Measurements from ENCODE around the gene SVOPL. TPM values are rescaled to one million over a fixed set of nuclear protein-coding genes. Genes with fewer than 3 reads are reported as not detected.
"Not testable (repeated sequence)": the region's sequence is repeated elsewhere in the genome, so short reads cannot be mapped to it uniquely, and the experiment has no call there.

Gene SVOPL
- total RNA-seq, 1 experiment from 2014 or later, result not detected

DNA sequence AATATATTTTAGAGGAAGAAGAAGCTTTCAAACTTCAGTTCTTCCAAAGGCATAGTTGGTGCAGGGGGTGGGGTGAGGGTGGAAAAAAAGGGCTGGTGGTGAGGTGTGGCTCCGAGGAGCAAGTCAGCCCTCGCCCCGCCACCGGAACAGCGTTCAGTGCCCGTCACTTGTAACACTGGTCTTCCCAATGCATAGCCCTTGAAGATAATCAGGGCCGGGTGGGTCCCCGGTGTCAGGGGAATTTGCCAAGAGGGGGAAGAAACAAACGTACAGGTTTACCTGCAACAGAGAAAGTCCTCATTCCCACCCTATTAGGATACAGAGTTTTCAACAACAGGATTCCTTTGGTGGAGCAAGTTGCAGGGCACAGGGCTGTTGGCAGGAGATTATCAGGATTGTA is 1.5 kb downstream of the SVOPL start:
- DNase-seq (ENCODE audit: low spot score), result no peak

DNA sequence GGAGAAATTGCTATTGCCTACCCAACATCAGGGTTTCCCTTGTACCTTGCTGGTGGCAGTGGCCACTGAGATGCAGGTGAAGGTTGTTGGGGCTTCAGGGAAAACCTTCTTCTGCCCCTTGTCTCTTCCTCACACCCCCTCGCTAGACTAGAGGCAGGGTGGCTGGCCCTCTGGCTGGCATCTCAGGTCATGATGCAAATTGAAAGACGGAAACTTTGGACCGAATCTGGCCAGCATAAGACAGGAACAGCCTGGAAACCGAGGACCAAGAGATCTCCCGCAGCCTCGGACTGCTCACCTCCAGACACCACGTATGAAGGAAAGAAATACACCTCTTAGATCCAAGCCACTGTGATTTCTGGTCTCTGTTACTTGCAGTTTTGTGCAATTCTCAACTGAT is 2.9 kb downstream of the SVOPL start:
- DNase-seq (ENCODE audit: low spot score), result no peak

DNA sequence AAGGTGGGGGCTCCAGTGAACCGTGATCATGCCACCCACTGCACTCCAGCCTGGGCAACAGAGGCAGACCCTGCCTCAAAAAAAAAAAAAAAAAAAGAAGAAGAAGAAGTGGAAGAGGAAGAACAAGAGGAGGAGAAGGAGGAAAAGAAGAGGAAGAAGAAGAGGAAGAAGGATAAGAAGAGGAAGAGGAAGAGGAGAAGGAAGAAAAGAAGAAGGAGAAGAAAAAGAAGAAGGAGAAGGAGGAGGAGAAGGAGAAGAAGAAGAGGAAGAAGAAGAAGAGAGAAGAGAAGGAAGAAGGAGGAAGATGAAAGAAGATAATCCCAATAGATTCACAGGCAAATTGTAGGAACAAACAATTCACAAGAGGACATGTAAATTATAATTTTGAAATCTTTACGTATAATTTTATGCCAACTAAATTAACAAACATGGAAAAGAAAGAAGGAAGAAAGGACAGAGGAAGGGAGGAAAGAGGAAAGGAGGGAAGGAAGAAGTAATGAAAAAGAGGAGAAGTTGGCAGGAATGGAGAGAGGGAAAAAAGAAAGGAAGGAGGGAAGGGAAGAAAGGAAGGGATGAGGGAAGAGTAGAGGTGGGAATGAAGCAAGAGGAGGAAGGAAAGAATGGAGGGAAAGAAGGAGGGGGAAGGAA is 3.5 kb downstream of the SVOPL start:
- DNase-seq (ENCODE audit: low spot score), result no peak

DNA sequence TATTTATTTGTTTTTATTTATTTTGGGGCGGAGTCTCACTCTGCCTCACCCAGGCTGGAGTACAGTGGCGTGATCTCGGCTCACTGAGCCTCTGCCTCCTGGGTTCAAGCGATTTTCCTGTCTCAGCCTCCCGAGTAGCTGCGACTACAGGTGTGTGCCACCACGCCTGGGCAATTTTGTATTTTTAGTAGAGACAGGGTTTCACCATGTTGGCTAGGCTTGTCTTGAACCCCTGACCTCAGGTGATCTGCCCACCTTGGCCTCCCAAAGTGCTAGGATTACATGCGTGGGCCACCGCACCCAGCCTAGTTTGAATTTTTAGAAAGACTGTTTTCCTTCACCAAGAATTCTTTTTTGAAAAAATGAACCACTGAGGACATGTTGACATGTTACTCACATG is 5.4 kb downstream of the SVOPL start:
- DNase-seq (ENCODE audit: low spot score), result not testable (repeated sequence)

DNA sequence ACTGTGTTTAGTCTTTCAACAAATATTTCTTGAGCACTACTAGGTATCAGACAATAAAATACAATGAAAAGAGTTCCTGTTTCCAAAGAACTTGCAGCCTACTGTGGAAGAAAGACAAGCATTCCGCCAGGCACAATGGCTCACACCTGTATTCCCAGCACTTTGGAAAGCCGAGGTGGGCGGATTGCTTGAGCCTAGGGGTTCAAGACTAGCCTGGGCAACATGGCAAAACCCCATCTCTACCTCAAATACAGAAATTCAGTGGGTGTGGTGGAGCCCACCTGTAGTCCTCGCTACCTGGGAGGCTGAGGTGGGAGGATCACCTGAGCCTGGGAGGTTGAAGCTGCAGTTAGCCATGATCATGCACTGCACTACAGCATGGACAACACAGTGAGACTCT is 6.1 kb downstream of the SVOPL start:
- no peak for DNase-seq (ENCODE audit: low spot score)

DNA sequence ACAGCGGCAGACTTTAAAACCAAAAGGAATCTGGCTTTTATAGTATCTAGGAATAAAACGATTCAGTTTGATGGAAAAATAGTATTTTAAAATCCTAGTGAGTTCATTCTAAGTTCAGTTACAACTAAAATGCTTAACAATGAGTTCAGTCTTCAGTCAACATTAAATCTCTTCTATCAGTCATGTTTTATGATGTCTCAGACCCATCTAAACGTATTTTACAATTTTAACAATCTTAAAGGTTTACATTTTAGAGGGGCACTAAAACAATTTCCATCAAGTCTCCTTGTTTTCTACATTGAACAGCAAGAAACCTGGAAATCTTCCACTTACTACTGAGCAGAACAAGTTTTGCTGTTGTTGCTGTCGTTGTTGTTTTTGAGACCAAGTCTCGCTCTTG is 10.0 kb downstream of the SVOPL start:
- DNase-seq (ENCODE audit: low spot score), result no peak

DNA sequence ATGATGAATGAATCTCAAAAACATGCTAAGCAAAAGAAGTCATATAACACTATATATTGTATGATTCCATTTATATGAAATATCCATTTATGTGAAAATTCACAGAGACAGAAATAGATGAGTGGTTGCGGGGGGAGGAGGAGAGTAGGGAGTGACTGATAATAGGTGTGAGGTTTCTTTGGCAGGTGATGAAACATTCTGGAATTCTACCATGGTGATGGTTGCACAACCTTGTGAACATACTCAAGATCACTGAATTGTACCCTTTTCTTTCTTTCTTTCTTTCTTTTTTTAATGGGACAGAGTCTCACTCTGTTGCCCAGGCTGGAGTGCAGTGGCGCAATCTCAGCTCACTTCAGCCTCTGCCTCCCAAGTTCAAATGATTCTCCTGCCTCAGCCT is 10.7 kb downstream of the SVOPL start:
- no peak for DNase-seq (ENCODE audit: low spot score)

DNA sequence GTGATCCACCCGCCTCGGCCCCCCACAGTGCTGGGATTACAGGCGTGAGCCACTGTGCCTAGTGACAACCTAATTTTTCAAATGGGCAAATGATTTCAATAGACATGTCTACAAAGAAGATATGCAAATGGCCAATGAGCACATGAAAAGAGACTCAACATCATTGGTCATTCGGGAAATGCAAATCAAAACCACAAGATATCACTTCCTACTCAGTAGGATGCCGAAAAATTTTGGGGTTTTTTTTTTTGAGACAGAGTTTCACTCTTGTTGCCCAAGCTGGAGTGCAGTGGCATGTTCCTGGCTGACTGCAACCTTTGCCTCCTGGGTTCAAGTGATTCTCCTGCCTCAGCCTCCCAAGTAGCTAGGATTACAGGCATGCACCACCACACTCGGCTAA is 13.1 kb downstream of the SVOPL start:
- not testable (repeated sequence) for DNase-seq (ENCODE audit: low spot score)

DNA sequence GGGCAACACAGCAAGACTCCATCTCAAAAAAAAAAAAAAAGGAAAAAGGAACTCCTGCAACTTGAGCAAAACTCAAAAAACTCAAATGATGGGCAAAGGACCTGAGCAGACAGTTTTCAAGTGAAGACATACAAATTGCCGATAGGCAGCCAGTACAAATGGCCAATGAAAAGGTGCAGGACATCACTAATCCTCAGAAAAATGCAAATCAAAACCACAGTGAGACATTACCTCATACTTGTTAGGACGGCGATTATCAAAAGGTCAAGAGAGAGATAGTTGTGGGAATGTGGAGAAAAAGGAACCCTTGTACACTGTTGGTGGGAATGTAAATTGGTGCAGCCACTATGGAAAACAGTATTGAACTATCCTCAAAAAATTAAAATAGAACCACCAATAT is 16.8 kb downstream of the SVOPL start:
- DNase-seq (ENCODE audit: low spot score), result peak; percentile 36

DNA sequence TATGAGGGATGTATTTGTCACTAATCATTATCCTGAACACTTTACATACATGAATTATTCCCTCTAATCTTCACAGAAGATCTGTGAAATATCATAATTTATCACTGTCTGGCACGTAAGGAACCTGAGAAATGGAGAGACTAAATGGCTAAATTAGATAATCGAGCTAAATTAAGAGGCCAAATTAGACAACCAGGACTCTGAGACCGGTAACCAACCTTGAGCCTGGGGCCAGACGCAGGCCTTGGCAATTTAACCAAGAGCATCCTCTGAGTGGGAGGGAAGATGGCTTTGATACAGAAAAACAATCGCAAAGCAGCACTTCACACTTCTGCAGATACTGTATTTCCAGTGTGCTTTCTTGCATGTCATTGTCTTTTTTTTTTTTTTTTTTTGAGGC is 21.4 kb downstream of the SVOPL start:
- DNase-seq (ENCODE audit: low spot score), result no peak

DNA sequence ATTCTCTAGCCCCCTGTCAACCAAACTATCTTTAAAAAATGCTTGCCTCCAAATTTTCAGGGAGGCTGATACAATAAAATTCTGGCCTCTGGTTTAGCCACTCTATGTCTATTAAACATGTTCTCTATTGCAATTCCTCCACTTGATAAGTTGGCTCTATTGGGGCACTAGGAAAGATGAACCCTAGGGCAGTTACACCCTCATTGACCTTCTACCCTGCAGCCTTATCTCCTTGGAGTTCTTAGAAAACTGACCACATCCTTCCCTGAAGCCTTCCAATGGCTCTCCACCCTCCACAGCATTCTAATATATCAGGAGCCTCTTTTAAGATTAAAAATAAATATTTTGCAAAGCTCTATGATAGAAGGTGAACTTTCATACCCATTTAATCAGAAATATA is 30.6 kb downstream of the SVOPL start:
- DNase-seq (ENCODE audit: low spot score), result no peak

DNA sequence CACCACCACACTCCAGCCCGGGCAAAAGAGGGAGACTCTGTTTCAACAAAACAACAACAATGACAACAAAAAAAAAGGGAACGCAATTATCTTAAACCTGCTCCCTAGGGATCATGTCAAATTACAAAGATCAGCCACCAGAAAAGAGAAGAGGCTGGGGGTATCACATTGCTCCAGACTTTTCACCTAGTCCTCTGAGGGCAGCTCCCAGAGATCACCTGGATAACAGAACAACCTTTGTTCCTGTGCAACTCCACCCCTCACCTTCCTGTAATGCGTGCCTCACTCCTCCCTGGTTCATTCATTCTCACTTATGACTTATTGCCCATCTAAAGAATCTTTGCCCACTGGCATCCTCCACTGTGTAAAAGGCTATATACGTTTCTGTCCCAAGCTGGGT is 31.8 kb downstream of the SVOPL start:
- DNase-seq (ENCODE audit: low spot score), result no peak

DNA sequence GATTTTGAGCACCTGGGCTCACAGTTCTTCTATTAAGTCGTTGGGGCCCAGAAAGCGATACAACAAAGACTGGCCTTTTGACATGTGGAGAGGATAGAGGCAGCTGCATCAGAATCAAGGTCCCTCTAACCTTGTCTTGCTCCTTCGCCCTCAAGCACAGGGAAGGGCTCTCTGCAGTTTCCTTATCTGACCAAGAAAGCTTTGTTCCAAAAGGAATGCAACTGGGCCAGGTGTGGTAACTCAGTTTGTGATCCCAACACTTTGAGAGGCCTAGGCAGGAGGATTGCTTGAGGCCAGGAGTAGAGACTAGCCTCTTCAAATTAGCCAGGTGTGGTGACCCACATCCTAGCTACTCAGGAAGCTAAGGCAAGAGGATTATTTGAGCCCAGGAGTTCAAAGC is 32.2 kb downstream of the SVOPL start:
- DNase-seq (ENCODE audit: low spot score), result no peak

DNA sequence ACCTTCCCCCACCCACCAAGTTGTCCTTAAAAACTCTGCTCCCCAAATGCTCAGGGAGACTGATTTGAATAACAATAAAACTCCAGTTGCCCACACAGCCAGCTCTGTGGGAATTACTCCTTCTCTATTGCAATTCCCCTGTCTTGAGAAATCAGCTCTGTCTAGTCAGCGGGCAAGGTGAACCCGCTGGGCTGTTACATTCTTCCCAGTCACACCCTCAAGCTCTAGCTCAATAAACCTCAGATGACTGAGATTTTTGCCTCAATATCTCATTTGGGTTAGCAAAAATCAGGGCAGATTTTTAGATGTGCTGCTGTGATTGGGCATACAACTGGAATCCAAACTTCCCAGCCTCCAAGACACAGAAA is 32.9 kb downstream of the SVOPL start:
- no peak for DNase-seq (ENCODE audit: low spot score)

DNA sequence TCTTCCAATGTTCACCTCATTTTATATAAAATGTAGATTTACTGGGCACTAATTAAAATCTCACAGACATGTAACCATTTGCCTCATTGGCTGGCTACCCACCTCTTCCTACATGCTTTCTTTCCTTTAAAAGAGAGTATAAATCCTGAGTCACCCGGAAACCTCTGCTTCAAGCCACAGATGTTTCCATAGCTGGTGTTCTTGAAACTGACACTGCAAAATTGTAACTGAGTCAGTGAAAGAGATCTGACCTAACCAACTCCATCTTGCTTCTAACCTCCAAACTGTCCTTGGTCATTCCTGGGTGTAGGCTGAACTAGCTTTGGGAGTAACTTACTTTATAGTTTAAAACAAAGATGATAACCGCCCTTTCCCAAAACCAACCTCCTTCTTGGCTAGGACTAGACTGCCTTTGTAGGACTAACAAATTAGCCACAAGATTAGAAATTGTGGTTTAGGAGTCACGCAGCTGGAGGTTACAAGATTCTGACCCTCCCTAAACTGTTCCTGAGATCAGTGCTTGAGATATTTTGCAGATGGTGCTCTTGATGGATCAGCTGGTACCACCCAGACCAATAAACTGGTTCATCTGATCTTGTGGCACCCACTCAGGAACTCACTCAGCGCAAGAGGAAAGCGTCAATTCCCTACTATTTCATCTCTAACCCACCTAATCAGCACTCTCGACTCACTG is 33.5 kb downstream of the SVOPL start:
- DNase-seq (ENCODE audit: low spot score), result no peak

DNA sequence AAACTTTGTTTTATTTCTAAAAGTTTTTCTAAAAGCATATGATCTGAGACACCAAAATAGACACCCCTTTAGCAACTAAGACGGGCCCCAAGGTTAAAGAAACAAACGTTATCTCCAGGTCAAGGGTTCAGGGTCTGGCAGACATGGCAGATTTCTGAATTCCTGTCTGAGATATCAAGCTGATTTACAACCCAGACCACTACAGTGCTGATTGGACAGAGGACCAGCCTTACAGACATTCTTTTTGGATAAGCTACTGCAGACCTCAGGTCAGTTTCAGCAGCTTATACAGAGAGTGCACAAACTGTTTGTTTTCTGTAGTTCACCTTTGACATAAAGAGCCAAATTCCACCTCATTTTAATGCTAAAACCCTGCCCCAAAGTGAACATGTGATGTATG is 34.8 kb downstream of the SVOPL start:
- DNase-seq (ENCODE audit: low spot score), result peak; percentile 21

DNA sequence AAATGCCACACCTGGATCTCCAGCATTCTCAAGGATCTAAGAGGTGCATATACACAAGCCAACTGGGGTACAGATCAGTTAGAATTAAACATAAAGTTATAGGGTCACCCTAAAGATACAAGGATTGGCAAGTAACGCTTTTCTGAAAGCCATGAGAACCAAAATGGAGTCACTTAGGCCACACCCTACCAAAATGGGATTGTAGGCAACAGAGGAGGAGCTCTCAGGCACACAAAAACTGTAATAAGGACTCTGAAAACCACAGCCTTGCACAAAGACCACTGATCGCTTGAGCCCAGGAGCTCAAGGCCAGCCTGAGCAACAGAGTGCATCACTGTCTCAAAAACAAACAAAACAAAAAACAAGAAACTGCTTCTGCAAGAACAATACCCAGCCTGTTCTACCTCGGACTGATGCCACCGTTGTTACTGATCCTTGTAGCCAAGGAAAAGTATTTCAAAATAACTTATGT is 35.5 kb downstream of the SVOPL start:
- DNase-seq (ENCODE audit: low spot score), result no peak

DNA sequence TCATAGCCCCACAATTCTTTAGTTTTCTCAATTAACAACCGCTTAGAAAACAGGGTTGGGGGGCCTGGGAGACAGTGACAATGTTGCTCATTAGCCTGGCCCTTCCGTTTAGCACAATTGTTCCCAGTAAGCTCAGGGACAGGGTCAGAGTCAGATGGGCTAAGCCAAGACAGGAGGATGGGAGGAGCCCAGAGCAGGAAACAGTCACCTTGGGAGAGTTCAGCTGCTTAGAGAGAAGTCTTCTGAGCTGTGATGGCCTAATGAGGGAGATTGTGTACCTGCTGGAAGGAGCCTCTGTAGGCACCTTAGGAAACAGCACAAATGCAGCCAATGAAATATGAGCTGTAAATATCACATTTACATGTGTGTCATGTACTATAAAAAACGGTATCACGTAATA is 35.9 kb downstream of the SVOPL start:
- no peak for DNase-seq (ENCODE audit: low spot score)

DNA sequence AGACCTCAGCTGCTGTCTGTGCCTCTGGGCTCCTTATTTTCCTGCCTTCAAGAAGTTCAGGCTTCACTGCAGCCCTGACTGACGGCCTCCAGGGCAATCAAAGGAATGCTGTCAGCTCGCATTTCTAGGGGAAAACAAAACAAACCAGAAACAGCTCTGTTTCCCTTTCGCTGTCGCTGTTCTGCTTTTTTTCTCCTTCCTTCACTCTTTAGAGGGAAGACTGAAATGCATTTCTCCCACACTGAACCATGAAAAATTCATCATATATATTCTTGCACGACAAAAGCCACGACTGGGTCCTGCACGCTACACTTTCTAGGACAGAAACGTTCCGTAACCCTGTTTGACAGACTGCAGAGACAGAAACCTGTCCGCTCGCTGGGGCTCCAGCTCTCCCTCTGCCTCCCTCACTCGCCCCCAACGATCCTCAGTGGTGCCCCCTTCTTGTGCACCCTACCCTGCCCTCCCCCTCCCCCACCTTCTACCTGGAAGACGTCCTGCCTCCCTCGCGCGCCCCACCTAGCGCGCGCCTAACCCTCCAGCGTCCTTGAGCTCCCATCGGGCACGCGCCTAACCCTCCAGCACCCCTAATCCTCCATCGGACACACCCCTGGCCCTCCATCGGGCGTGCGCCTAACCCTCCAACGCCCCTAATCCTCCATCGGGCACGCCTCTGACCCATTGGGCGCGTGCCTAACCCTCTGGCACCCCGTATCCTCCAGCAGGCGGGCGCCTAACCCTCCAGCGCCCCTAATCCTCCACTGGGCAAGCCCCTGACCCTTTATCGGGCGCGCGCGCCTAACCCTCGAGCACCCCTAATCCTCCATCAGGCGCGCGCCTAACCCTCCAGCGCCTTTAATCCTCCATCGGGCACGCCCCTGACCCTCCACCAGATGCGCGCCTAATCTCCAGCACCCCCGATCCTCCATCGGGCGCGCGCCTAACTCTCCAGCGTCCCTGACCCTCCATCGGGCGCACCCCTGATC is 37.1 kb downstream of the SVOPL start:
- no peak for DNase-seq (ENCODE audit: low spot score)

DNA sequence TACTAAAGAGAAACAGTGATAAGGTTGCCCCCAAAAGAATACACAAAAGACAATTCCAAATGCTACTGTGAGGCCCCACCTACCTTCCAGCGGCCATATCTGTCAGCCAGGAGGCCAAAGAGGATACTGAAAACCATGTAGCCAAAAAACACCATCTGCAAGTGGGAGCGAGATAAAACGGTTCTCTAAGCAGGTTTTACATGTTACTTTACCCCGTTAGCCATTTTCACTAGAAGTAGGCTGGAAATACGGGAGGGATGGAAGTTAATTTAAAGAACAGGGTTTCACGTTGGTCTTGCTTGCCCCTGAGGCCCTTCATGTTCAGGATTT is 38.2 kb downstream of the SVOPL start:
- no peak for DNase-seq (ENCODE audit: low spot score)

DNA sequence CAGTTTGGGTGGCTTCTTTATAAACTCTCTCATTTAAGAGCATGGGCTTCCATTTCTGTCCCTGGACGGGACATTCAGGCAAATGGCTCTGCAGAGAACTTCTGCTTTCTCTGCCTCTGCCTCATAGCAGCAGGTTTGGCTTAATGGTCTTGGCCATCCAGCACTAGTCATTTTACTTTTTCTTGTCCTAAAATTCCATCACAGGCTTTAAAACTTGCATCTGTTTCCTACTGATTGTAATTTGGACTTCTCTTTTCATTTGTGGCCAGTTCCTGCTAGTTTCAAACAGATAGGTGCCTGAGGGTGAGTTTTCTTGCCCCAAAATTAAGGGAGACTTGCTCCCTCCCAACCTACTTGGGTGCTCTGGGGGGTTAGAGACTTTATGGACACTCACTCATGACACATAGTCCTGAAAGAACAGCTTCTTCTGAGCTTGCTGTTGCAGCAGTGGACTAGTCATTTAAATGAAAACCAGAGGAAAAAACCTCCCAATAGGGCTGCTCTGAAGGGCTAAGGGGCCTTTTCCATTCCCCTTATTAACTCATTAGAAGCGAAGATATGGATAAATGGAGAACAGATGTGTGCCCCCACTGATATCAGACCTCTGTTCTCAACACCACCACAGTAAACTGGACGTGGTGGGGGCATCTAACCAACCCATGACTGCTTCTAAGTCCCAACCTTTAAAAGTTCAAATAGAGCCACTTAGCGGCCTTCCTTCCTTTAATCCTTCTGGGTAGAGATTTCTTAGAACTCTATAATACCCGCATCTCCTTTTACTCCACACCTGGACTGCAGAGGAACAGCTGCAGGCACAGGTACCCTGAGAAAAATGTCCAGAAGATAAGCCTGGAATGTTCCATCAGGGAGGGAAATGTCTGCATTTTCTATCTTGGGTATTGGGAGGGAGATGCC is 38.8 kb downstream of the SVOPL start:
- DNase-seq (ENCODE audit: low spot score), result no peak

All from A172 (cell line).